HPDE6-E6E7 (cell line): ENCODE data around the gene TSLP.

Experiments
- DNase-seq: peaks from one replicate; pipeline ENCODE4 v3.0.0; 2011; ENCODE audit warnings: missing footprints; ENCODE audit errors: extremely low spot score

The TSLP gene

GRCh38 chr5:111095982-111096381, 24.5 kb downstream of the TSLP start:
- no peak for DNase-seq

GRCh38 chr5:111099058-111099778, 27.7 kb downstream of the TSLP start:
- no peak for DNase-seq

GRCh38 chr5:111106320-111106948, 34.9 kb downstream of the TSLP start:
- no peak for DNase-seq

- DNase-seq = no peak
These were observed 35.9 kb downstream of the TSLP start for GRCh38 chr5:111107371-111107770.

- no peak for DNase-seq
These were observed 40.4 kb downstream of the TSLP start for GRCh38 chr5:111111956-111112355.

GRCh38 chr5:111113678-111114077, 42.2 kb downstream of the TSLP start:
- DNase-seq = no peak

- DNase-seq = no peak
These were observed 43.7 kb downstream of the TSLP start for GRCh38 chr5:111115229-111115628.

- DNase-seq = no peak
These were observed 45.0 kb downstream of the TSLP start for GRCh38 chr5:111116550-111116949.

- no peak for DNase-seq
These were observed 45.6 kb downstream of the TSLP start for GRCh38 chr5:111117136-111117535.

- DNase-seq = no peak
These were observed 47.7 kb downstream of the TSLP start for GRCh38 chr5:111119221-111119620.

GRCh38 chr5:111119856-111120255, 48.3 kb downstream of the TSLP start:
- DNase-seq = no peak

GRCh38 chr5:111120911-111121310, 49.4 kb downstream of the TSLP start:
- no peak for DNase-seq

- DNase-seq = no peak
These were observed 50.4 kb downstream of the TSLP start for GRCh38 chr5:111121926-111122325.

- no peak for DNase-seq
These were observed 50.9 kb downstream of the TSLP start for GRCh38 chr5:111122398-111122797.

- DNase-seq = no peak
These were observed 53.3 kb downstream of the TSLP start for GRCh38 chr5:111124793-111125192.

GRCh38 chr5:111126896-111127295, 55.4 kb downstream of the TSLP start:
- DNase-seq = no peak
